Right cardiac atrium (tissue), 5 donors: Measurements from ENCODE around the gene BICRA. TPM values are rescaled to one million over a fixed set of nuclear protein-coding genes. Genes with fewer than 3 reads are reported as not detected.

ENCODE experiments used
- polyA plus RNA-seq: library from polyadenylated mRNA; stranded (reverse); fragments of 200-250 nt; gene quantifications from one replicate; pipeline ENCODE4 v1.2.3, GENCODE V29; 2013
- total RNA-seq, 4 donors: library from RNA; stranded (reverse); fragmentation: NEBNext Ultra II Directional; extraction: Animal tissue kit (Norgen Biotek cat#: 25700); gene quantifications; one replicate each; pipeline ENCODE4 v1.2.1, GENCODE V29; 2021
- donor health status: healthy with polysubstance abuse.
- donor health status: DM: no; HTN: yes; CAD: no.
- donor health status: DM: no; HTN: no; CAD: no.
- donor health status: DM: no; HTN: yes; CAD: no; lungs with severe emphysema.
- donor health status: DM: yes; HTN: yes; CAD: no.

The BICRA gene
- total and polyA plus RNA-seq, 5 donors, result 9.2 to 13.6 (median 9.9) TPM

Other genes with a start within 250 kb of the BICRA start
- gene MEIS3, start 189.6 kb upstream of the BICRA start, total RNA-seq, result 1 to 10 TPM; 2.6 to 9.8 (median 6.1) TPM
- gene MEIS3, start 189.6 kb upstream of the BICRA start, polyA plus RNA-seq, result 4.1 TPM
- gene SLC8A2, start 137.2 kb upstream of the BICRA start, total RNA-seq, result under 1 TPM in 2 of 4 donors, not detected in 2; 0.09 to 0.26 TPM
- 0.36 TPM for gene SLC8A2, start 137.2 kb upstream of the BICRA start, polyA plus RNA-seq
- gene KPTN, start 124.9 kb upstream of the BICRA start, total RNA-seq, result 1 to 10 TPM; 6.4 to 9.4 (median 7.8) TPM
- 9.9 TPM for gene KPTN, start 124.9 kb upstream of the BICRA start, polyA plus RNA-seq
- gene NAPA, start 94.1 kb upstream of the BICRA start, total RNA-seq, result 100 to 1,000 TPM in 3 of 4 donors, 10 to 100 TPM in 1; 91.7 to 111 (median 105) TPM
- 102 TPM for gene NAPA, start 94.1 kb upstream of the BICRA start, polyA plus RNA-seq
- gene ZNF541, start 36.0 kb upstream of the BICRA start, total RNA-seq, result under 1 TPM in 1 of 4 donors, not detected in 3; 0.23 TPM
- 0.20 TPM for gene ZNF541, start 36.0 kb upstream of the BICRA start, polyA plus RNA-seq
- gene EHD2, start 104.3 kb downstream of the BICRA start, total RNA-seq, result 10 to 100 TPM; 32.8 to 61.9 (median 49.1) TPM
- 34.8 TPM for gene EHD2, start 104.3 kb downstream of the BICRA start, polyA plus RNA-seq
- 100 to 1,000 TPM; 191 to 248 (median 237) TPM for gene NOP53, start 136.4 kb downstream of the BICRA start, total RNA-seq
- gene NOP53, start 136.4 kb downstream of the BICRA start, polyA plus RNA-seq, result 322 TPM
- gene SELENOW, start 169.6 kb downstream of the BICRA start, total RNA-seq, result 1,000 to 10,000 TPM in 2 of 4 donors, 100 to 1,000 TPM in 2; 857 to 1,126 (median 1,037) TPM
- gene SELENOW, start 169.6 kb downstream of the BICRA start, polyA plus RNA-seq, result 1,795 TPM
- not detected for gene TPRX1, start 195.4 kb downstream of the BICRA start, total RNA-seq
- gene TPRX1, start 195.4 kb downstream of the BICRA start, polyA plus RNA-seq, result not detected
- gene CRX, start 212.8 kb downstream of the BICRA start, total RNA-seq, result not detected
- not detected for gene CRX, start 212.8 kb downstream of the BICRA start, polyA plus RNA-seq